Measurements from ENCODE around the gene KCNIP4.

The KCNIP4 gene

DNA sequence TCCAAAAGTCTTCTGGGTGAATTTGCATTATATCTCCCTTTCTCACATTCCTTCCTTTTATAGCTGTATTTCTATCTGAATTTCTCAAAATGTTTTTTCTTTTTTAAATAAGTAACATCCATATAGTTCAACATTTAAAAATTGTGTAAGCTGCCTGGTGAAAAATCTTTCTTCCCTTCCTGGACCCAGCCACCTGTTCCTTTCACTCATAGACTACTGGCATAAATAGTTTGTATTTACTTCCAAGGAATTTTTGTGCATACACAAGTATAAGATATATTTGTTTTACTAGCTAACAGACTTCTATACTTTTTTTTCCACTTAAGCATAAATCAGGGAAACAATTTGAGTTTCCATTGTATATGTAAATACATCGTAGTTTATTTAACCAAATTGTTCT is 1212.6 kb downstream of the KCNIP4 start:
- DNase-seq (ENCODE audit: low read depth): no peak

DNA sequence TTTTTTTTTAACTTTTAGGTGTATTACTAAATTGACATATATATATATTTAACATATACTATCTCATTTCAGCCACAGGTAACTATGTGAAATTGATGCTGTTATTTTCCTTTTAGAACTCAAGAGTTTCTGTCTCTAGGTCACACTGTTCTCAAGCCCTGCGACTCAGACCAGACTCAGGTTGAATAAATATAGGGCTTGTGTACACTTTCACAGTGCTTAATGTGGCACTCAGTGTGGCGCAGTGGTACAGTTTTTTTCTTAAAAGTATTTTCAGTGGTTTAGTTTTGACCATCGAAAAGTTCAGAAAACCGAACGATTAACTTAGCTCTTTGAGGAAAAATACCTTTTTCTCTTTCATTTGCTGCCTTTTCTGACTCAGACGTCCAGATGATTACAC is 1223.7 kb downstream of the KCNIP4 start:
- no peak for DNase-seq (ENCODE audit: low read depth)

DNA sequence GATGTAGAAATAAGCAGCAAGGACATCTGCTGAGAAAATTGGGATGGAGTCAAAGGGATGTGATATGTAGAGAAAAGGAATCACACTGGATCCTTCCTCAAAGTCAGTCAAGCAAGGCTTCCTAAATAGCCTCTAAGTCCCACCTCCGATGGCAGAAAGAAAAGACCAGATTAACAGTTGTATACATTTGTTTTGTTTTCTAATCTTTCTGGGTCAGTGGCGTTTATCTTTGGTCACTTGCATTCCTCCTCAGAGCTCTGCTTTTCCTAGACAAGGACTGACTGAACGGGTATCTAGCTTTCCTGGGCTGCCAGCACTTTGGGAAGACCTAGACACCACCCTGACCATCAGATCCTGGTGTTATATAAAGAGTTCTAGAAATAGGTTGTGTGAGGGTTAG is 1225.1 kb downstream of the KCNIP4 start:
- DNase-seq (ENCODE audit: low read depth): no peak

DNA sequence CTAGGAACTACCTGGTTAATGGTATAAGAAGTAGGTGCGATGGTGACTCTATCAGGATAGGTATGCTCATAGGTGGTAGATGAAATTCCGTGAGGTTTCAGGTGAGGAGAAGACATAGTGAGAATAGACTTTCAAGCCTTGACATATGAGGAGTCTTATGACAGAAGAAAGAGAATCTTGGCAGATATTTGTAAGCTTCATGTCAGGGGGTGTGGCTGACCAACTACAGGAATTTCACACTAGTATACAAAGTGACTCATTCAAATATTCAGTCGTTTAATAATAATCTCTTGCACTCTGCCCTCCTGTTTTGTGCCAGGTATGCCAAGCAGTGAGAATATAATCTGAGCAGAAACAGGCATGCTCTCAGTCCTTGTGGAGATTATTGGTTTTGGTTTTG is 1225.6 kb downstream of the KCNIP4 start:
- DNase-seq (ENCODE audit: low read depth): no peak

DNA sequence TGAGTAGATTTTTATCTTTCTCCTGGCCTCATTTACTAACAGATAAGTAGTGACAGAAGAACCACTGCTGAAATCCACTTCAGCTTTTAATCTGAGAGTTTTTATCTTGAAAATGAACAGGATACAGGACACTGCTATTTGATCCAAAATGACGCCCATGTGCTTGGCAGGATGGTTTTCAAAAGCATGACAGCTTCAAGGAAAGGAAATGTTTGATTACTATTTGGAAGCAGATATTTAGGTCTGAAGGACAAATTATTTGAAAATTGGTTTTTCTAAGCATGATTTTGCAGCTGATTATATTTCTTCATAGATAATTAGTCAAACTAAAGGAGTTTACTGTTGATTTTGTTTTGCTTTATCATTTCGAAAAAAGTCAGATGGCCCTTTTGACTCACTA is 1237.2 kb downstream of the KCNIP4 start:
- DNase-seq (ENCODE audit: low read depth): no peak

DNA sequence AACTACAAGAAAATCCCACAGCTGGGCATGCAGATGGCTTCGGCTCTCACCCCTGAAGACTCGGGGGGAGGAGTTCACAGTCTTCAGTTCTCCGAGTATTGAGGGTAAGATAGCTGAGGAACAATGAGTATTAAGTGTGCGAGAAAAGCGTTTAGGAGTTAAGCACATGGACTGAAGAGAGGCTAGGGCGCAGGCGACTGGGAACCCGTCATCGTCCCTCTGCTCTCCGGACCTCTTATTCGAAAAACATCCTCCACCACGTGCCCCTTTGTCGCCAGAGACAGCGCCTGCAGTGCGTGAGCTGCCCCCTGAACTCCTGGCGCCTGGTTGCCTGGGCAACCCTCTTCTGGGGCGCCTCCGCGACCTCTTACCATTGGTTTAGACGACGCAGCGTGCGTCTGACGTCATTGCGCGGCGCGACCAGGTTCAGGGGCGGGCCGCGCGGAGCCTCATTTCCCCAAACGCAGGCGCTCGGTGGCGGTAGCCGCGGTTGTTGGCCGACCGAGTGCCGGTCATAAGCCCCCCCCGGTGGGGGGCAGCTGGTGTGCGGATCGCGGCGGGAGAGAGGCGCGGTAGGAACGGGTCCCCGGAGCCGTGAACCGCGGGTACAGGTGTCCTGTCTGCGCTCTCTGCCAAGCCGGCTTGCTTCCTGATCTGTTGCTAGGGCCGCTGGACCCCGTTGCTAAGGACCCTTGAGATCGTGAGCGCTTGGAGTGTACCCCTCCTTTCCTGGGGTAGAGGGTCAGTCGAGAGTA is 1248.4 kb downstream of the KCNIP4 start, which contains the start of gene PACRGL:
TSS of gene PACRGL (plus strand) at position 452 of the 755 bp plus-strand sequence. CDS start 4,024 bp downstream, outside the sequence.
- peak; percentile 82 for DNase-seq (ENCODE audit: low read depth)

DNA sequence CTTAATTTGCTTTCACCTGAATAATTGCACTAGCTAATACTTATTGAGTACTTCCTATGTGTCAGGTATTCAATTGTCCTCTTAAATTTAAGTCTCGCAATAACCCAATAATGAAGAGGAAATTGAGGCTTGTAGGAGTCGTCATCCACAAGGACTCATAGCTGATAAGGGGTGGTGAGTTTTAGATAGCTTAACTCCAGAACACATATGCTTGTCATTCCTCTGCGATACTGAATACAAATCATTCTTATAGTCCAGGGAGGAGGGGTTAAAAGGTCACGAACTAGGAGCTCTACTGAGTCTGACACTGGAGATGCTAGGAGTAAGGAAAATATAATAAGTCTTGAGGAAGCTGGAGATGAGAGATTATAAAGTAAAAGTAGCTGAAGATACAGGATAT is 1249.8 kb downstream of the KCNIP4 start:
- DNase-seq (ENCODE audit: low read depth): no peak

DNA sequence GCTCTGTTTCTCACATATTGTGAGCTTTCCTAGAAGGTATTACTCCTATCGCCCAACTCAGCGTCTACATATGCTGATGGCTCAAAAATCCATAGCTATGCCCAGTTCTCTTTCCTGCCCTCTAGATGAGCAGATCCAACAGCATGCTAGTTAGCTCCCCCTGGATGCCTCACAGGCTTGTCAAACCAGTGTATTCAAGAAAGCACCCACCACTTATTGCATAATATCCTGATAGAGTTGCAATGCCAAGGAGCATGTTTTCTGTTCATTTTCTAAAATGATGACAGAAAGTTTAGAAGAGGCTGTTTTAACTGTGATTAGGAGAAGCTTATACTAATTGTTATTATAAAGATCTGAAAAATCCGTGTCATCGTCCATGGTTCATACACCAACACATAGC is 1250.2 kb downstream of the KCNIP4 start:
- no peak for DNase-seq (ENCODE audit: low read depth)

DNA sequence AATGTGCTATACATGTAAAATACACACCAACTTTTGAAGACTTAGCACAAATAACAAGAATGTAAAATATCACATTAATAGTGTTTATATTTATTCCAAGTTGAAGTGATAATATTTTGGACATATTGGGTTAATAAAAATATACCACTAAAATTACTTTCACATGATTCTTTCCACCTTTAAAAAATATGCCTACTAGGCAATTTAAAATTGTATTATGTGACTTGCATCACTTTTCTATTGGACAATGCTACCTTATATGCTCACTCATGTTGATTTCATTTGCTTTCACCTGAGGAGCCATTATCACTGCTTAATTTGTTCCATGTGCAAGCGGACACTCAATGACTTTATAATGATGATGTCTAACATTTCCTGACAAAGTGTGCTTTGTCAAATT is 1251.8 kb downstream of the KCNIP4 start:
- no peak for DNase-seq (ENCODE audit: low read depth)

DNA sequence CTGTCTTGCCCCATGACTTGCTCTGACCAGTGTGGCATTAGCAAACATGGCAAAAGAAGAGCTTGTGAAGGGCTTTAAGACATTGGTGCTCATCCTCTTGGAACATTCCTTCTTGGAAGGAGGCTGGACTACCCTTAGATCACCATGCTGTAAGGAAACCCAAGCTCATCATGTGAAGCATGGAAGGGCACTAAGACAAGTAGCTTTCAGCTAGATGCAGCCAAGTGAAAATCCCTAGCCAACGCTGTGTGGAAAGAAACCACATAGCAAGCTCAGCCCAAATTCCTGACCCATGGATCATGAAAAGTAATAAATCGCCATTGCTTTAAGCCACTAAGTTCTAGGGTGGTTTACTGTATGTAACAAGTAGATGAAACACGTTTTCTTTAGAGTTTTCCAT is 1260.7 kb downstream of the KCNIP4 start:
- DNase-seq (ENCODE audit: low read depth): no peak

DNA sequence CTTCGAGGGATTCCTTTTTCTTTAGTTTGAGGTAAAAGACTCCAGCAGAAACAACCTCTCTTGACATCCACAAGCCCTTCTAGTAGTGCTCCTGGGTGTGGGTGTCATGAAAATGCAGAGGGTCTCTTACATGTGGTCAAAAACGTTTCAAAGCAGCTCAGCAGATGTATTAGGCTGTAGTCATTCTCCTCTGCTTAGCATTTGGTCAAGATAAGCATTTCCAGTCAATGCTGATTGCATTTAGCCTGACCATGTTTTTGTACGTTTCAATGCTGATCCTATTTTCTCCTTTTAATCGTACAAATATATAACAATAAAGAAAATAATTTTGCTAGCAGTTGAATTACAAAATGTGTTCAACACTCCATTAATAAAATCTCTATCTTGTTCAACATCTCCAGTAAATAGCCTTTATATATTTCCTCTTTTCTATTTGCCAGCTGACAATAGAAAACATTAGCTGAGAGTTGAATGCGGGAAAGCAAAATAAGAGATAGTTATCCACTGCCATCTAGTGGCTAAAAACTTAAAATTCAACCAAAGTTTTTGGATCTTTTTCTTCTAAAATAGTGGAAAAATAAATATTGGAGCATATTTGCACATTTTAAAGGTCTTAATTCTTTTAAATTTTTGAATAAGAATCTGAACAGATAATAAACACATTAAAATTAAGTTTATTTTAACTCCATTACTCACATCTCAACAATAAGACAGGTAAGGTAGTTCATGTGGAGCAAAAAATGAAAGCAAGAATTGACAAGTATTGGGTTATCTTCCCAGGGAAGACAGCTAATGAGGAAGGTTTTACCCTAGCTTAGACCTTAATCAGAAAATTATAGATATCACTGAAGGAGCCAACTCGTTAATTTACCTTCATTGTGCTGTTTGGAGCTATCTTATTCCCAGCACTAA is 1263.5 kb downstream of the KCNIP4 start:
- no peak for DNase-seq (ENCODE audit: low read depth)

DNA sequence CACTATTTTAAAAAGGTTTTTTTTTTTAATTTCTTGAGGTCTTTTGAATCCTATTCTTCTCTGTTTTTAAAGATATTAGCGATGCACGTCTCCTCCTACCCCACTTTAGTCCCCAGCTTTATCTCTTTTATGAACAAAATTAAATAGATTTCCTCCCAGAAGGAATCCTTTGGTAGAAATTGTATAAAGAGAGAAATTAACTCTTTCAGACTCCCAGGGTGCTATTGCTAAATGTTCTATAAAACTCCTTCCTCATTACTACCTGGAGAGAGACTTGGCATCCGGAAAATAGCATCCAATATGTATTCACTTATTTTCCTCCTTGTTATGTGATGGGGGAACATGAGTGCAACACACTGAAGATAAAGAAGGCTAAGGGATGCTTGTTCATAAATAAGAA is 1264.8 kb downstream of the KCNIP4 start:
- DNase-seq (ENCODE audit: low read depth): no peak

DNA sequence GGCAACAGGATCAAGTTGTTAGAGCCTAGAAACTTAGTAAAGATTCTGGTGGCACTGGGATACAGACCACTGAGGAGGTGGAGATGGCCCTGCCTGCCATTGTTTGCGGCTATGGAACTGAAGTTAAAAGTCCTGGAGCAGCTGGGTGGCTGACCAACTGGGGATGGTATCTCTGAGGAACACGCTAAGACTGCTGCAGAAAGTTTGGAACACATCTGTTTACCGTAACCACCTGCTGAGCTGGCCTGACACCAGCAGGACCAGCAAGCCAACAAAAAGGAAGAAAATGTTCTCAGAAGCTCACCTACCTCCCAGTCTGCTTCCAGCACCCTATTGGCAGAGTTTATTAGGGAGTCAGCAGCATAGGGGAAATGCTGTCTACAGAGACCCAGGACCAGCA is 1265.7 kb downstream of the KCNIP4 start:
- no peak for DNase-seq (ENCODE audit: low read depth)

DNA sequence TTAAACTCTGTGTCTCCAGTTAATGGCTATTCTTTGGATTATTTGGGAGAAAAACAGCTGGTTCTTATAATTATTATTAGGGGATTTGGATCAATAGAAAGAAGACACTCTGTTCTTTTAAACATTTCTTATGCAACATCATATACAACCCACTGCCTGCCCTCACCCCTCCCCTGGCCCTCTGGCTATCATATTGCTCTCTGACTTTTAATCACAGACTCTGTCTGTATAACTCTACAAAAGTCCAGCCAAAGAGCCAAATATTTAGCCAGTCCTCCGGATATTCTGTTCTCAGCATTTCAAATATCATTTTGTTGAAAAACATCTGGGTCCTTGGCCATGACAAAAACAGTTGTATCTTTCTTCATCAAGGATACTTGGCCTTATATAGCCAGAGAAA is 1267.3 kb downstream of the KCNIP4 start:
- no peak for DNase-seq (ENCODE audit: low read depth)

DNA sequence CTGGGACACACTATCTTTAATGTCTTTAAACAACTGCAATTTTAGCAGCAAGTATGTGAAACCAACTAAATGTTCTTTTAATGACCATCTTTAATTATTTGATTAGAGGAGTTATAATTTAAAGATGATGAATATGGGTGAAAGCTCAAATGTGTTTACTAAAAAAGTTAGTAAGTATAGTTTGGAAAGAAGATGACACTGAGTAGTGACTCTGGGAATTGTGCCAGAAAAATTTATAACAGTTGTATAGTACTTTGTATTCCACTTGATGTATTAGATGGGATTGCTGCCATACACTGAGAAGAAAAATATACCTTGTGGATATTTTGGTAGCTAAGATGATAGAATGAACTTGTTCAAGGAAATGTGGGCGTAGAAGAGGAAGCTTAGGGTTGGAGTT is 1267.8 kb downstream of the KCNIP4 start:
- no peak for DNase-seq (ENCODE audit: low read depth)

DNA sequence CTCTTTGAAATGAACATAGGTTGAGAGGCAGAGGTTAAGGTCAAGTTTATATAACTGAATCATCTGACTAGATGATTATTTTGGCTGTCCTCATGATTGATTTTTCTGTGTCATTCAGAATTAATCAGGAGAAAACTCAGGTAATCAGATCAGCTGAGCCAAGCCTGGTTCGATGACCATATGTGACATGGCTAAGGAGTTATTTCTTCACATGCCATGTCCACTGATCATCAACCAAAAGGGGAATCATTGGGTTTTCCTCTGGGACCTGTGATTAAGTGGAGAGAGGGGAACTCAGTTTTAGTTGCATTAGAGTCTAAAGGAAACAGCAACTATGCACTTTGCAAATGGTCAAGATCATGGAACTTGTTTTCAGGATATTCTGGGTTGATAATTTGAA is 1268.6 kb downstream of the KCNIP4 start:
- DNase-seq (ENCODE audit: low read depth): no peak
